ENCODE measurements around the gene SETD5. TPM values are rescaled to one million over a fixed set of nuclear protein-coding genes. Genes with fewer than 3 reads are reported as not detected.
A peak's percentile ranks its signal among the peaks of the same experiment; 100 is the strongest.

SETD5 gene
- total RNA-seq, 8 experiments from 2014 or later = 32.0 to 200 (median 74.3) TPM

DNA sequence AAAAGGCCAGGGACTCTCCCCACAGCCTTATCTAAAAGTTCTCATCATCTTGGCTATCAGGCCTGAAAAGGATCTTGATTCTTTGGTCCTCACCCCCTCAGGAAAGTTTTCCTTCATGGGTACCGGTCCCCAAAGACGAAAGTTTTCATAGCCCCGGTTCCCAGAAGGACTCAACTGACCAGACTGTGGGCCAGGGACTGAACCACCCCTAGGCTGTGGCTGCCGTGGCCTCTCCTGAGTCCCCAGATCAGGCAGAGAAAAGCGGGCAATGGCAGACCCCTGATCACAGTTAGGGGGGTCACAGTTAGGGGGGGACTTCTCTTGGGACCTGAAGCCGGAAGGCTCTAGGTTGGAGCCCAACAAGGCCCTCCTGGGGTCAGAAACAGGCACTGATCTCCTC lies 101.4 kb downstream of the SETD5 start:
- Histone ChIP-seq H3K4me1 (replicated peaks in 1 of 2) (peaks cover 0 to 11% of the 10 kb centered on the region in 2 donors), H3K4me3 (no peak overlapping the region), H3K27ac (no peak overlapping the region)
- ATAC-seq (replicated peaks in 6 of 8) = no peak
- 0 to 100% (median 64%) methylated on average over 1 to 6 of the region's 6 CpGs; no CpG with 5 or more reads in 5 of the 10 experiments for WGBS, 10 experiments
- in situ Hi-C loops (cut with MboI; ENCODE audit: low pct_unique_long_range_greater_than_20kb in 2 of 9, low sequenced_read_pairs in 9 of 9, unreplicated experiment in 9 of 9) = no loop called here

DNA sequence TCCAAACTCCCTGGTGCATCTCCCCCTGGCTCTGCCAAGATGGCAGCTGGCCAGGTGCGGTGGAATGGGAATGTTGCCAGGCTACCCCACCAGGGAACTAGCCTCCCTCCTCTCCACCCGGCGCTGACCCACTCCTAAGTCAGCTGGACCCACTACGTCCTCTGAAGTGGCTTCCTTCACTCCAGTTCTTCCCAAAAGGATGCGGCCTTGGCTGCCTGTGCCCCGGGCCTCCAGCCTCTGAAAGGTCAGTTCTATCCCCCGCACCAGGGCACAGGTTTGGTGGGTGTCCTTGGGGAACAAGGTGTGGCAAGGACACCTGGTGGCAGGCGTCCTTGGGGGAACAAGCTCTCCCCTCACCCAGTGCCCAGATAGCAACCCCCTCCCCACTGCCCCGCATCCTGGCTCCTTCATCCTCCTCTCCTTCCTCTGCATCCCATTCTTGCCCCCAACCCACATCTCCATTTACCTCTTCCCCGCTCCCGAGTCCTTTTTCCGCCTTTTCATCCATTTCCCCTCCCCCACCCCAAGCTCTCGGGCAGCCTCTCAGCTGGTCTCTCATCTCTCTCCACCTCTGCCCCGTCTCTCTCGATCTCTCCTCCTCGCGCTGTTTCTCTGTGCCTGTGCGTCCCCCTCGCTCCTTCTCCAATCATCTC lies 102.2 kb downstream of the SETD5 start:
- ATAC-seq (replicated peaks in 6 of 8) = peak in 5 of 8 experiments; percentile 3 to 31 (median 23)
- WGBS, 10 experiments = 0 to 90% (median 58%) methylated on average over 1 to 3 of the region's 19 CpGs; no CpG with 5 or more reads in 6 of the 10 experiments

DNA sequence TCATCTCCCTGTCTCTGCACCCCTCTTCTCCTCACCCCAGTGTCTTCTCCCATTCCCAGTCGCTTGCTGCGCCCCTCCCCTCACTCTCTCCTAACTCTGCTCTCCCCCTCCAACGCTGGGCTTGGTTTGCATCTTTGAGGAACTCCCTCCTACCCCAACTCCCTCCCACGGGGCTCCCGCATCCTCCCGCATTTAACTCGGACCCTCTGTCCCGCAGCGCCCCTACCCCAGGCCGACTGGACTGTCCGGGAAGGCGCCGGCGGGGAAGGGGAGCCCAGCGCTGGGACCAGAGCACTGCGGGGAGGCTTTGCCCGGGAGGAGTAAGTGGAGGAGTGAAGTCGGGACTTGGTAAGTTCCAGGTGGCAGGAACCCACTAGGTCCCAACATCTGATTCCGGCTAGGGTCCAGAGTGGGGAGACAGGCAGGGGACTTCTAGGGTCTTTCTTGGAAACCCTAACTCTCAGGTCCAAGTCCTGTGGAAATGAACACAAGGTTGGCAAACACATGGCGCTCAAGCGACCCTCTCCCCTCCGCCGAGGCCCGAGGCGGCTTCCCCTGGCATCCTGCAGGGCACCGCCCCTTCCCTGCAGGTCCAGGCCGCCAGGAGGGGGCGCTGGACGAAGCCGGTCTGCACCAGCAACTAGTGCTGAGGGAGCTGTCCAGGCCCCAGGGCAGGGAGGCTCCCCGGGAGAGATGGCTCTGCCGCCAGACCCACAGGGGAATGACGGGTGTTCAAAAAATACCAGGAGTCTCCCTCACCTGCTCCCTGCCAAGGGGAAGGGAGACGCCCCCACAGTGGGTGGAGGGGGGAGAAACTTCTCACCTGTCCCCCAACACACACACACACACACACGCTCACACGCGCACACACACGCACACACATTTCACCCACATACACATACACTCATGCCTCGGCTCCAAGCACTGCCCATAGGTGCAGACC lies 103.0 kb downstream of the SETD5 start:
- in situ Hi-C loops (cut with MboI; ENCODE audit: low pct_unique_long_range_greater_than_20kb in 2 of 9, low sequenced_read_pairs in 9 of 9, unreplicated experiment in 9 of 9) = no loop called here
- peak; percentile 87 to 95 (median 92) for ATAC-seq (replicated peaks in 6 of 8)
- no peak overlapping the region for H3K27ac ChIP-seq
- H3K4me1 ChIP-seq (replicated peaks in 1 of 2) = peaks cover 0 to 11% of the 10 kb centered on the region in 2 donors
- H3K4me3 ChIP-seq = peak overlapping the region in 2 of 5 donors; percentile 2
- 0 to 8% (median 2%) methylated on average over 1 to 11 of the region's 39 CpGs; no CpG with 5 or more reads in 3 of the 10 experiments for whole genome bisulfite sequencing, 10 experiments

More for the DNA sequence above, 102.2 kb downstream of the SETD5 start:
- Histone ChIP-seq H3K4me1 (replicated peaks in 1 of 2) (peaks cover 0 to 11% of the 10 kb centered on the region in 2 donors), H3K4me3 (peak overlapping the region in 2 of 5 donors; percentile 2), H3K27ac (no peak overlapping the region)
- in situ Hi-C loops (cut with MboI; ENCODE audit: low pct_unique_long_range_greater_than_20kb in 2 of 9, low sequenced_read_pairs in 9 of 9, unreplicated experiment in 9 of 9) = no loop called here

DNA sequence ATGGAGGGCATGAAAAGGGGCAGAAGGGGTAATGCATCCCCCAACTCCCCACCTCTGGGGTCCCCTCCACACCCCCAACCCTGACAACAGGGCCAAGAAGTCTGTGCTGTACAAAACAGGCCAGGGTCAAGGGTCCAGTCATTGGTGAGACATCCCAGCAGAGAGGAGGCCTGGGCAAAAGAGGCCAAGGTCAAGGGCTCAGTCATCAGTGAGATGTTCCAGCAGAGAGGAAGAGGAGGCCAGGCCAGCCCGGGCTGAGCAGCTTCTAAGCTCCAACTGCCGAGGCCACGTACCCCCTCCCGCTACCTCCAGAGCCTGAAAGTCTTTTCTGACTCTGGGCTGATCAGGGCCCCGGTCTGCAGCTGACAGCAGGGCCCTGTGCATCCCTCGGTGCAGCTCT lies 103.8 kb downstream of the SETD5 start:
- Histone ChIP-seq H3K27ac (no peak overlapping the region), H3K4me1 (replicated peaks in 1 of 2) (peaks cover 0 to 11% of the 10 kb centered on the region in 2 donors), H3K4me3 (no peak overlapping the region)
- in situ Hi-C loops (cut with MboI; ENCODE audit: low pct_unique_long_range_greater_than_20kb in 2 of 9, low sequenced_read_pairs in 9 of 9, unreplicated experiment in 9 of 9) = no loop called here
- 40 to 80% (median 80%) methylated on average over 1 to 2 of the region's 6 CpGs; no CpG with 5 or more reads in 7 of the 10 experiments for WGBS, 10 experiments
- no peak for ATAC-seq (replicated peaks in 6 of 8)

DNA sequence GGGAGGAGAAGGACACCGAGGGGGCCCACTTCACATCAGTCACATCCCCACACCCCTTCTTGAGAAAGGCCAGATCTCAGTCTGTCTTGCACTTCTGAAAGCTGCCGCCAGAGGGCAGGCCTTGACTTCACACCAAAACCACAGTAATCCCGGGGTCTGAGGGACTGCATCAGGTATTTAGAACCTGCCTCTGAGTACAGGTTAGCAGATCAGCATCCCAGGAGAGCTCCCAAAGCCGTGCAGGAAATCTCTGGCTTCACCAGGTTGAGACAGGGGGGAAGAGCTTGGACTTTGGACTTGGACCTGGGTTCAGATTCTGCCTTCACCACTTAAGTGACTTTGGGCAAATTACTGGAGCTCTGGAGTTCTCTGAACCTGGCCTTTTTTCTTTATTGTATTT lies 105.9 kb downstream of the SETD5 start:
- 0 to 10% (median 0%) methylated on average over 1 to 2 of the region's 4 CpGs; no CpG with 5 or more reads in 3 of the 10 experiments for WGBS, 10 experiments
- ATAC-seq (replicated peaks in 6 of 8) = peak in 6 of 8 experiments; percentile 15 to 39 (median 21)
- peaks cover 0 to 11% of the 10 kb centered on the region in 2 donors for H3K4me1 ChIP-seq (replicated peaks in 1 of 2)
- H3K4me3 ChIP-seq = no peak overlapping the region
- in situ Hi-C loops (cut with MboI; ENCODE audit: low pct_unique_long_range_greater_than_20kb in 2 of 9, low sequenced_read_pairs in 9 of 9, unreplicated experiment in 9 of 9) = no loop called here
- no peak overlapping the region for H3K27ac ChIP-seq

DNA sequence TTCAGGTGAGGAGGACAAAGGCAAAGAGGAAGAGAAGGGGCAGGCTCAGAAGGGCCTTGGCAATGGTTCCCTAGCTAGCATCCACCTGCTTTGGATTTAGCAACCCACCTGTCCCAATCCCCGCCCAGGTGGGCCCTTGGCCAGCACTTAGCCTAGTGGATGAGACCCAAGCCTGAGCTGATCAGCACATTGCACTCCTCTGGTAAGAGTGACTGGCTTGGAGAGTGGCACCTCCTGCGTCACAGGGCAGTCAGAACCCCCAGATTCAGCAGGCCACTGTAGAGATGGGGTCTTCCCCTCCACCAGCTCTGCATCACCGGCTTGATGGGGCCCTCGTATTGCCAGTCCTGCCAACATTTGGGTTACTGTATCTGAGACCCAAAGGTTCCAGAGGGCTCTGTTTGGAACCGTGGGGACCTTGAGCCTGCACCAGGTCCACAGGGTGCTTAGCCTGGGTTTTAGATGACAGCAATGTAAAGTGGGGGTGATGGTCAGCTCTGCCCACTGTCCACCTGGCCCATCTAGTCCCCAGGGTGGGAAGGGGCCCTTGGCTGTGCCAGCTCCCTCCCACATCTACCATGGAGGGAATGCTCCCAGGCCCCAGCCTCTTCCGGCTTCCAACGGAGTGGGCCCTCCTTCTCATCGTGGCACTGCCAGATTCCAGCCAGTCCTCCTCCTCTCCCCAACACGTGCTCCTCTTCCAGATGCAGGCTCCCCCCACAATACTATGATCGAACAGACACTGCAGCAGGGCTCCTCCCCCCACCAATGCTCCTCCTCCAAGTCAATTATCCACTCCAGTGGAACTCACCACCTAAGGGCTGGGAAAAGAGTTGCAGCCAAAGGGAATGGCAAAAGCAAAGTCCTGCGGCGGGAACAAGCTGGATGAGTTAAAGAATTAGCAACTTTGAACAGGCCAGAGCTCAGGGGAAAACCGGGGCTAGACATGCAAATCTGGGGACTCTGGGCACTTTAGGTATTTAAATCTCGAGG lies 110.5 kb downstream of the SETD5 start:
- ATAC-seq (replicated peaks in 6 of 8) = no peak
- Histone ChIP-seq H3K27ac (no peak overlapping the region), H3K4me3 (no peak overlapping the region), H3K4me1 (replicated peaks in 1 of 2) (no peaks in the 10 kb centered on the region)
- in situ Hi-C loops (cut with MboI; ENCODE audit: low pct_unique_long_range_greater_than_20kb in 2 of 9, low sequenced_read_pairs in 9 of 9, unreplicated experiment in 9 of 9) = no loop called here
- 0 to 100% (median 48%) methylated on average over 1 to 7 of the region's 14 CpGs; no CpG with 5 or more reads in 2 of the 10 experiments for WGBS, 10 experiments

DNA sequence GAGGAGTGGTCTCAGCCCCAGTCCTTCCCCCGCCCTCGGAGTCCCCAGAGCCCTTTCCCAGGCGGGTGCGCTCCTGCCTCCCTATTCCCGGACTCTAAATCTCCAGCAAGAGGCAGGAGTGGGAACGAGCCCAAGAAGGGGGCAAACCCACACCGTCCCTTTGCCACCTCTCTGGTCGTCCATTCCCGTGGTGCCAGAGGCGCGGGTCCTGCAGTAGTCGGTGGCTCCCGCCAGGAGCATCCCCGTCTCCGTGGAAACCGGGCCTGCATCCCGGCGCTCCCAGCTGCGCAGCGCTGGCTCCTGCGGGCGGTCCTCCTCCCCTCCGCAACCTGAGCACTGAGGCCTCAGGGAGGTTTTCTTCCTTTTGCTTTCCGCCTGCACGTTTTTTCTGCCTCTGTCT lies 111.4 kb downstream of the SETD5 start:
- Histone ChIP-seq H3K27ac (no peak overlapping the region), H3K4me3 (no peak overlapping the region)

DNA sequence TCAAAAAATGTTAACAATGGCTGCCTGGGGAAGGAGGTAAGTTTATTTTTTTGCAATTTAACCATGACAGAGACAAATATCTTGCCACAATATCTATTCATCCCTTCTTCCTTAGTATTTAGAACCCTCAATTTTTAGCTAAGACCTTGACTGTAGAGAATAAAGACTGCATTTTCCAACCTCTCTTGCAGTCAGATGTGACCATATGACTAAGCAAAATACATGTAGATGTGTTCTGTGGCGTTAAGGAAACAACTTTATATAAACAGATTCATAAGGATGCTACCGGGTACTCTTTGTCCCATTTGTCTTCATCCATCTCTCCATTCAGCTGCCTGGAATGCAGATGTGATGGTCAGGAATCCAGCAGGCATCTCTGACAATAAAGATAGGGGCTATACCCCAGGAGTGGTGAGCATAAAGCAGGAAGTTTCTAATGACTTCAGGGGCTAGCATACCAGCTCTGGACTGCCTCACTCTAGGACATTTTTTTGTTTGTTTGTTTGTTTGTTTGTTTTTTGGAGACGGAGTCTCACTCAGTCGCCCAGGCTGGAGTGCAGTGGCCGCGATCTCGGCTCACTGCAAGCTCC lies 115.1 kb downstream of the SETD5 start:
- H3K4me3 ChIP-seq = no peak overlapping the region
- no peak overlapping the region for H3K27ac ChIP-seq
- no peaks in the 10 kb centered on the region for H3K4me1 ChIP-seq (replicated peaks in 1 of 2)
- WGBS, 10 experiments = 29 to 100% (median 74%) methylated on average over 1 to 7 of the region's 7 CpGs; no CpG with 5 or more reads in 3 of the 10 experiments
- in situ Hi-C loops (cut with MboI; ENCODE audit: low pct_unique_long_range_greater_than_20kb in 2 of 9, low sequenced_read_pairs in 9 of 9, unreplicated experiment in 9 of 9) = no loop called here
- ATAC-seq (replicated peaks in 6 of 8) = no peak

More for the DNA sequence above, 111.4 kb downstream of the SETD5 start:
- no peaks in the 10 kb centered on the region for H3K4me1 ChIP-seq (replicated peaks in 1 of 2)
- 9 to 34% (median 32%) methylated on average over 3 to 12 of the region's 25 CpGs; no CpG with 5 or more reads in 5 of the 10 experiments for WGBS, 10 experiments
- ATAC-seq (replicated peaks in 6 of 8) = peak in 2 of 8 experiments; percentile 32 to 62
- in situ Hi-C loops (cut with MboI; ENCODE audit: low pct_unique_long_range_greater_than_20kb in 2 of 9, low sequenced_read_pairs in 9 of 9, unreplicated experiment in 9 of 9) = no loop called here

DNA sequence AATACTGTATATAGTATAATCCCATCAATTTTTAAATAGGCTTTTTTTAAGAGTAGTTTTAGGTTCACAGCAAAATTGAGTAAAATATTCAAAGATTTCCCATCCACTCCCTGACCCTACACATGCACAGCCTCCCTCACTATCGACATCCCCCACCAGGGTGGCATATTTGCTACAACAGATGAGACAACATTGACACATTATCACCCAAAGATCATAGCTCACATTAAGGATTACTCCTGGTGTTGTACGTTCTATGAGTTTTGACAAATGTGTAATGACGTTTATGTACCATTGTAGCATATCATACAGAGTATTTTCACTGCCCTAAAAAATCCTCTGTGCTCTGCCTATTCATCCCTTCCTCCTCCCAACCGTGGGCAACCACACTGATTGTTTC lies 116.9 kb downstream of the SETD5 start:
- Histone ChIP-seq H3K4me3 (no peak overlapping the region), H3K27ac (no peak overlapping the region), H3K4me1 (replicated peaks in 1 of 2) (no peaks in the 10 kb centered on the region)
- ATAC-seq (replicated peaks in 6 of 8) = no peak
- in situ Hi-C loops (cut with MboI; ENCODE audit: low pct_unique_long_range_greater_than_20kb in 2 of 9, low sequenced_read_pairs in 9 of 9, unreplicated experiment in 9 of 9) = no loop called here
- 0 to 77% (median 38%) methylated on average over 2 to 4 of the region's 4 CpGs; no CpG with 5 or more reads in 1 of the 10 experiments for WGBS, 10 experiments

DNA sequence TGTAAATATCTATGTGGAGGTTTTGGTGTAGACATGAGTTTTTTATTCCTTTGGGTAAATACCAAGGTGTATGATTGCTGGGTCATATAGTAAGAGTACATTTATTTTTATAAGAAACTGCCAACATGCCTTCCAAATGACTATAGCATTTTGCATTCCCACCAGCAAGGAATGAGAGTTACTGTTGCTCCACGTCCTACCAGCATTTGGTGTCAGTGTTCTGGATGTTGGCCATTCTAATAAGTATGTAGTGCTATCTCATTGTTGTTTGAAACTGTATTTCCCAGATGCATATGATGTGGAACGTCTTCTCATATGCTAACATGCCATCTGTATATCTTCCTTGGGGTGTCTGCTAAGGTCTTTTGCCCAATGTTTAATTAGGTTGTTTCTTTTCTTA lies 117.5 kb downstream of the SETD5 start:
- 0 to 73% (median 27%) methylated on average over 1 to 2 of the region's 2 CpGs for WGBS, 10 experiments
- in situ Hi-C loops (cut with MboI; ENCODE audit: low pct_unique_long_range_greater_than_20kb in 2 of 9, low sequenced_read_pairs in 9 of 9, unreplicated experiment in 9 of 9) = no loop called here
- no peak for ATAC-seq (replicated peaks in 6 of 8)

DNA sequence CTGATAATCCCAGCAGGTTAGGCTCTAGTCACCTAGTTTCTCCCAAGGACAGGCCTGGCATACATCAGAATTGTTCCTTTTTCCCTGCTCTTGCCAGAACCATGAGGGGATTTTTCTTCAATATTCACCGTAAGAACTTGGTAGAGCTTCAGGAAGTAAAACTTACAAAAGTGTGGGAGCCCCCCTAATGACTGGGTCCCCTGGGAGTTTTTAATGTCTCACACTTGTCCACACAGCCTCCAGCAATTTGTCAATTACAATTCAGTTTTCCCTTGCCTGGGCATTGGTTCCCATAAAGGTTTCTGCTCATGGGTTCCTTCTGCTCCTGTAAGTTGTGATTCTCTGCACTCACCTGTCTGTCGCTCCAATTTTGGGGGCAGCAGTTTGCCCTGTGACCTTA lies 127.7 kb downstream of the SETD5 start:
- H3K27ac ChIP-seq = no peak overlapping the region
- no peaks in the 10 kb centered on the region for H3K4me1 ChIP-seq (replicated peaks in 1 of 2)
- in situ Hi-C loops (cut with MboI; ENCODE audit: low pct_unique_long_range_greater_than_20kb in 2 of 9, low sequenced_read_pairs in 9 of 9, unreplicated experiment in 9 of 9) = no loop called here
- 15 to 100% (median 78%) methylated on average over 1 to 2 of the region's 2 CpGs; no CpG with 5 or more reads in 2 of the 10 experiments for WGBS, 10 experiments
- H3K4me3 ChIP-seq = no peak overlapping the region
- no peak for ATAC-seq (replicated peaks in 6 of 8)

More for the DNA sequence above, 117.5 kb downstream of the SETD5 start:
- Histone ChIP-seq H3K4me3 (no peak overlapping the region), H3K27ac (no peak overlapping the region), H3K4me1 (replicated peaks in 1 of 2) (no peaks in the 10 kb centered on the region)
